Kidney epithelial cell (primary cell): ENCODE results near the gene AFF2. TPM values are rescaled to one million over a fixed set of nuclear protein-coding genes. Genes with fewer than 3 reads are reported as not detected.

Source experiments
- DNase-seq: peaks from one replicate; pipeline ENCODE4 v3.0.0-alpha.2; 2010; ENCODE audit warnings: low read depth
- H3K27me3 ChIP-seq: 2 replicates; pipeline ENCODE4 v1.6.0; 2011; ENCODE audit warnings: low read length; ENCODE audit not compliant: control insufficient read depth, insufficient read depth
- H3K36me3 ChIP-seq: 2 replicates; pipeline ENCODE4 v1.5.1; 2011; ENCODE audit warnings: low read length; ENCODE audit not compliant: control insufficient read depth, insufficient read depth
- H3K4me3 ChIP-seq: 2 replicates; pipeline ENCODE4 v1.5.1; 2011; ENCODE audit warnings: low read depth, mild to moderate bottlenecking, control low read depth, low read length
- CTCF ChIP-seq: IDR thresholded peaks from 2 replicates; pipeline ENCODE4 v1.5.1; 2011; ENCODE audit warnings: mild to moderate bottlenecking, moderate library complexity, low read length, control low read depth, inconsistent platforms; ENCODE audit not compliant: insufficient read depth, poor library complexity, severe bottlenecking
- total RNA-seq: library from RNA; depleted of rRNA; stranded (reverse); fragments of >200 nt; gene quantifications from 2 replicates; pipeline ENCODE4 v1.2.3, GENCODE V29; 2015

The AFF2 gene
- total RNA-seq, 1 donor from 2014 or later: 1.3 TPM

GRCh38 chrX:148632444-148632843, 132.0 kb downstream of the AFF2 start:
- Histone ChIP-seq H3K4me3 (no peak overlapping the region), H3K27me3 (no peaks in the 10 kb centered on the region), H3K36me3 (no peaks in the 10 kb centered on the region)
- DNase-seq: no peak
- TF ChIP-seq CTCF: no peak

- Histone ChIP-seq H3K4me3 (no peak overlapping the region), H3K27me3 (no peaks in the 10 kb centered on the region), H3K36me3 (no peaks in the 10 kb centered on the region)
- no peak for DNase-seq
- TF ChIP-seq CTCF: no peak
Observed at GRCh38 chrX:148633218-148633908, 132.9 kb downstream of the AFF2 start.

- Histone ChIP-seq H3K36me3 (no peaks in the 10 kb centered on the region), H3K4me3 (no peak overlapping the region), H3K27me3 (no peaks in the 10 kb centered on the region)
- DNase-seq: no peak
- TF ChIP-seq CTCF: no peak
Observed at GRCh38 chrX:148634591-148634990, 134.2 kb downstream of the AFF2 start.

GRCh38 chrX:148643460-148643859, 143.0 kb downstream of the AFF2 start:
- H3K36me3 ChIP-seq: no peaks in the 10 kb centered on the region
- H3K27me3 ChIP-seq: no peaks in the 10 kb centered on the region
- no peak overlapping the region for H3K4me3 ChIP-seq
- TF ChIP-seq CTCF: no peak
- DNase-seq: no peak

GRCh38 chrX:148647651-148648050, 147.2 kb downstream of the AFF2 start:
- Histone ChIP-seq H3K27me3 (no peaks in the 10 kb centered on the region), H3K36me3 (no peaks in the 10 kb centered on the region), H3K4me3 (no peak overlapping the region)
- no peak for DNase-seq
- no peak for TF ChIP-seq CTCF
